GM18505 (cell line): ENCODE data around the gene SPATS1.

Experiments
- ATAC-seq: cut with Tn5 transposase; IDR thresholded peaks from one replicate; pipeline ENCODE4 v1.9.1; 2021; ENCODE audit not compliant: unreplicated experiment
- POLR2A ChIP-seq: IDR thresholded peaks from 4 replicates; pipeline ENCODE4 v1.6.1; 2011; ENCODE audit warnings: borderline replicate concordance; ENCODE audit not compliant: insufficient read depth, insufficient read length; ENCODE audit errors: extremely low read depth

The SPATS1 gene, protein sequence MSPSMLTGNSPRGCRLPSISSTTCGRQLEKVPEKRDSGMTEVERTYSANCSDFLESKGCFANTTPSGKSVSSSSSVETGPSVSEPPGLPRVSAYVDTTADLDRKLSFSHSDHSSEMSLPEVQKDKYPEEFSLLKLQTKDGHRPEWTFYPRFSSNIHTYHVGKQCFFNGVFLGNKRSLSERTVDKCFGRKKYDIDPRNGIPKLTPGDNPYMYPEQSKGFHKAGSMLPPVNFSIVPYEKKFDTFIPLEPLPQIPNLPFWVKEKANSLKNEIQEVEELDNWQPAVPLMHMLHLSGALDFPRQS

DNA sequence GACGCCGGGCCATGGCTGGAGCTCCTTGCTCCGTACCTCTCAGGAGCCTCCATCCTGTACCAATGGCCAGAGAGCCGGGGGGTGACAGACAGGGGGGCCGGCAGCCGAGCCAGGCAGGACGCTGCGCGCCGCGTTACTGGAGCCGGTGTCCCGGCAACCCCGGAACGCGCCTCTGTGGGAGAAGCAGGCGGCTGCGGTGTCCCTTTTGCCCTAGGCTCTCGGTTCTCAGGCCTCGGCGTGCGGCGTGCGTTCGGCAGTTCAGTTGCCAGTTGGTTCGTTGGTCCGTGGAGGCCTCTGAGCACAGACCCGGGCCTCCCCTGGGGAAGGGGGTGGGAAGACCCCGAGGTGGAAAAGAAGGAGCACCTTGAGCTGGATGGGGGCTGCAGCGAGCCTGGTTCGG lies at the start of gene SPATS1:
Gene SPATS1, plus strand, starts transcription at position 162 of the 400 bp plus-strand sequence. CDS start 446 bp downstream, outside the sequence.
- ATAC-seq = no peak

DNA sequence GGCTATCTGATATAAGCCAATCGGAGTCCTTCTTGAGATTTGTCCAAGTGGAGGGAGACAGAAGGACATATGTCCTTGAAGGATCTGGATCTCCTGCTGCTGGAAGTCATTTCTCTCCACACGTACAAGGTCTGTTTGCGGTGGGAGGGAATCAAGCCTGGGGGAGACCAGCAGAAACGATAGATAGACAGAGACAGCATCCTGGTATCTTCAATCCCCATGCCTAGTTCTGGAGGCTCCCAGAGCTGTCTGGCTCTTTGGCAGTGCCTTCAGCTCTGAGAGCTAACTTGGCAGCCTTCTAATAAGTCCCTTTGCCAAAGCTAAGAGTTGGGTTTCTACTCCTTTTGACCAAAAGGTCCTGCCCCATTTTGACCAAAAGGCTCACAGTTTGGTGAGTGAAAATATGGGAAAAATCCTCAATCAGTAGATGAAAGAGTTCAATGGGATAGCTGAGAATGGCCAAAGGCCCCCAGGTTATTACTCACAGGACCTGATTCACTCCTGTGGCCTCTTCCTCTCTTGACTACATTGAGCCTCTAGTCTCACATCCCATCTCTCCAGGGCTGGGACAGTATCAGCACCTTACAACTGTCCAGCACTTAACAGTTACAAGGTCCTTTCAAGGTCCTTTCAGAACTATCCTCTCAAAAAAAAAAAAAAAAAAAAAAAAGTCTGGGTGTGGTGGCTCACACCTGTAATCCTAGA lies 49.6 kb upstream of the SPATS1 start:
- no peak for ATAC-seq
- no peak for TF ChIP-seq POLR2A

More for the DNA sequence above, at the start of gene SPATS1:
- TF ChIP-seq POLR2A = no peak

DNA sequence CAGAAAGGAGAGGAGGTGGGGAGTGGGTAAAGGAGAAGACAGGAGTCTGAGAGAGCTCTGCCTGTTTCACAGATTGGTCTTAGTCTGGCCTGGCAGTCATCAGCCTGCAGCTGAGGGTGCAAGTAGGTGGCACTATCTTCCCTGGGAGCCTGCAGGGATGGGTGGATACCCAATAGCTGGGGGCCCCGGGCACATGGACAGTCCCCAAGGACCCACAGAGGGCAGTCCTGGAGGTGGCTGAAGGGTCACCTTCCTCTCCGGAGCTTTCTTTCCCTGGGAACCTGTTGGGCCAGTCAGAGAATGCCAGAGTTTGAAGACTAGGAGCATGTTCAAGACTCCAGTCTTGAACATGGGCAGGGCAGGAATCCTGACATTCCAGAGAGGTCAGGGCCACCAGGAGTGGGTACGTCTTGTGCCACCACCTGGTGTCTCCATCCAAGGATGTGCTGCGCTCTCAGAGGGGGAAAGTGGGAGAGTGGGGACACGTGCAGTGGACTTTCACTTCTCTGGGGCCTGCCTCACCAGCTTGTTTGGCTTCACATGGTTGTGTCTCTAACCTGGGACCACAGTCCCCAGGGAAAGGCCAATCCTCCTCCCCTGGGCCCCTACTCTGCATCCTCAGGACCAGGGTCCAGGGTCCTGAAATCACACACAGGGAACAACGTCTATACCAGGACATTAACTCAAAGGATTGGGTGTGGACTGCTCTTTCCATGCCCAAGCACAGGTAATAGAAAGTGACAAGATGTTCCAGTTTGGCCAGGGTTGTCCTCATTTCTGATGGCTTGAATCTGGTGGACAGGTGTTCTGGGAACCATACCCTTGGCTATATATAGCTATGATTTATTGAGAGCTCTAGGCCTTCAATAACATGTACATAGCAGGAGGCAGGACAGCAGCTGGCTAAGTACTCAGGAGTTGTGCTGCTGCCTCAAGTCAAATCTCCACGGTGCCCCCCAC lies 47.3 kb upstream of the SPATS1 start:
- ATAC-seq = no peak
- no peak for TF ChIP-seq POLR2A

DNA sequence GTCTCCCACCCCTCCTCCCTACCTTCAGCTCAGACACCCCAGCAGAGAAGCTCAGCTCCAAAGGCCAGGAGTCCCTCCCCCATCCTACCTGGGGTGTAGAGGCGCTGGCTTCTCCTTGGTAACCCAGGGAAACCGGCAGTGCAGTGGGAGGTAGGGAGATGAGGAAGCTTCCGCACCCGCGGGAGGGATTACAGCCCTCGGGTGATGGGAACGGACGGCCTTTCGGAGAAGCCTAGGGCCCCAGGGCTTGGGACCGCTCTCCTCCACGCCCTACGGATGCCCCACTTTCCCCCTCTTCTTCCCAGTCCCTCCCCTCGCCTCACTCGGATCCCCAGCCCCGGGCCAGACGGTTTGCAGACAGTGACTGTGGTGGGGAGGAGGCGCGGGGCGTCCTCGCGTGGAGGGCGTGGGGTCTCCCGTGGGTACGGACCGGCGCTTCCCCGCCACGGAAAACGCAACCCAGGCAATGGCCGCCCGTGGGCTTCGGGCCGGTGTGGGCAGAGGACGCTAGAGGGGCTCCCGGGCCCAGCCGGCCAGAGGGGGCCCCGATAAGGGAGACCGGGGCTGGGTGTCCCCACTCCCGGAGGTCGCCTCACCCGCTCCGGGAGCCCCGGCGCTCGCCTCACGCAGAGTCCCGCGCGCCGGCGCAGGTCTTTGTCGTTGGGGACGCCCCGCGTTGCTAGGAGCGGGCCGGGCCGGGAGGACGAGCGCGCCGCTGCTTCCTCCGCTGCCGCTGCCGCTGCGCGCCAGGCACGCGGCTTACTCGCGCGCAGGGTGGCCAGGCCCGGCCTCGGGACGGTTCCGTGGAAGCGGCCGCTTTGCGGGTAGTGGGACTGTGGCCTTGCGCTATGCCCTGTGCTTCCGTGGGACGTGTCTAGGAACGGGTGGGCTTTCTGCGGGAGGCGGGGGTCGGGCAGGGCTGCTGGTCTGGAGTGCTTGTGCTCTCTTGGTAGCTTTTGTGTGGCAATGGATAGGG lies 45.1 kb upstream of the SPATS1 start:
- ATAC-seq = no peak
- no peak for TF ChIP-seq POLR2A

DNA sequence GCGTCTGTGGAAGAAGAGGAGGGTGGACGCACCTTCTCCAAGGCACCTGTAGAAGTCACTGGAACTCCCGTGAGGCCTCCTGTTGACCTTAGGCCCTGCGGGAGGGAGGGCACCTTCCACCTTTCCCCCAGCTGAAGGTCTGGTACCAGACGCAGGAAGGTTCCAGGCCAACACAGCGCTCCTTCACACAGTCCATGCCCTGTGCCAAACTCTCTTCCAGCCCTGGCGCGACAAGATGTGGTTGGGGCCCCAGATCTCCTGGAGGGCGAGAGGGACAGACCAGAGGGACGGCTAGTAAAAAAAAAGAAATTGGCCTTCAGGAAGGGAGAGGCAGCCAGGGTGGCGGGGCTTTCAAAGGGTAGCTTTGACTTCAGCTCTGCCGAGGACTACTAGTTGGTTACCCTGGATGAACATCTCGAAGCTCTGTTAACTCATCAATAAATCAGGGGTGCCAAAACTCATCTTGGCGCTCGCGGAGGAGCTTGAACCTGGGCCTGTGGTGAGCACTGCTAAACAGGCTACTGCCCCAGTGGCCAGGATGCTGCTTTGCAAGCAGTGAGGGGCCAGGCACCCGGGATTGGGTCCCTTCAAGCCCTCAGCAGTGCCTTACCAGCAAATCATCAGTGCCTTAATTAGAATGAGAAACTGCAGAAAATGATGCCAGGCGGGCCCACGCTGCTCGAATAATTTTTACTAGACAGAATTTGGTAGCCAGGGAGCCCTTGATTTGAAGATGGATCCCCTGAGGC lies 44.2 kb upstream of the SPATS1 start:
- no peak for TF ChIP-seq POLR2A
- no peak for ATAC-seq

DNA sequence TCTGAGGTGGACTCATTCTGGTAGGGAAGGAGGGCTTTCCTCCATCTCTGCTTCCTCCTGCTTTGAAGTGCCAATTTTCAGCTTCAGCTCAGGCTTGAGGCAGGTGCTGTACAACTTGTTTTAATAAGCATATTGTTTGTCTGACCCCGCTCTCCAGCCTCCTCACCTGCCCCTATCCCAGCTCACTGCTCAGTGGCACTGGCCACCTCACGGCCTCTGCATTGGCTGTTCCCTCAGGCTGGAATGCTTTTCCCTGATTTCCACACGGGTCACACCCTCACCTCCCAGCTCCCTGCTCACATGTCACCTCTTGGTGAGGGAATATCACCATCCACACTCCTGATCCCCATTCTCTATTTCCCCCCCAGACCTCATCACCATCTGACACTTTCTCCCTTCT lies 43.6 kb upstream of the SPATS1 start:
- no peak for TF ChIP-seq POLR2A

DNA sequence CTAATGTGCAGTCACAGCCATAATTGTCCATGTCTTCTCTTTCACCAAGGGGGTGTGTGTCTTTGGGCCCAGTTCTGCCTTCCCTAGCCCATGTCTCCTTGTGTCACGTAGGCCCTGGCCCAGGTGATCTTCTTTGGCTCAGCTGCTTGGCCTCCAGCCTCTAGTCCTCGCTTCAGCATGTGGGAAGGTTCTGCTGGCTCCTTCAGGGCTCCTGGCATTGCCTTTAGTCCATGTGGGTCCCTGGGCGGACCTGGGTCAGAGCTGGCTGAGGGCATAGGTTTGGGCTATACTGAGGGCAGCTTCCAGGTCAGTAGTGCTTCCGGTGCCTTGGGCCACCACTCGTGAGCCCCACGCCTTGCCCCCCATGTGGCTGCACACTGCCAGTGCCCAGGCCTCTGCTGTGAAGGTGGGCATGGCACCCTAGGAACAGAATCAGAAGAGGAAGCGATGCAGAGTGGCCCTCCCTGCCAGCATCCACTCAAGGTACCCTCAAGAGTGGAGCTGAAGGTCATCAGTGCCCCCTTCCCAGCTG lies 42.1 kb upstream of the SPATS1 start:
- ATAC-seq = no peak
- no peak for TF ChIP-seq POLR2A

More for the DNA sequence above, 43.6 kb upstream of the SPATS1 start:
- no peak for ATAC-seq

DNA sequence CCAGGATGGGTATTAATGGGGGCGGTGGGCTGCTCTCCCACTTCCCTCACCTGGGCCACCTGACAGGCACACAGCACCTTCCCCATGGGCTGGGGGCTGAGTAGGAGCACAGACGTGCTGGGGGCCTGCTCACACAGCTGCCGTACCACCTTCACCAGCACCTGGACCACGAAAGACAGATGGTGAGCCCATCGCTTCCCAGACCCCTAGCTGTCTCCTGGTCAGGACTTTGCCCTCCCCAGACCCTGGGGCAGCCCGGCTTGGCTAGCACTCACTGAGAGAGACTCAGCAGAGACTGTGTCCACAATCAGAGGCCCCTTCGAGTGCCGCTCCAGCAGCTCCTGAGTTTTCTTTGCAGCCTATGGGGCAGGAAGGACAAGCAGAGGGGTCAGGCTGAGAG lies 41.3 kb upstream of the SPATS1 start:
- no peak for TF ChIP-seq POLR2A
- ATAC-seq = no peak

DNA sequence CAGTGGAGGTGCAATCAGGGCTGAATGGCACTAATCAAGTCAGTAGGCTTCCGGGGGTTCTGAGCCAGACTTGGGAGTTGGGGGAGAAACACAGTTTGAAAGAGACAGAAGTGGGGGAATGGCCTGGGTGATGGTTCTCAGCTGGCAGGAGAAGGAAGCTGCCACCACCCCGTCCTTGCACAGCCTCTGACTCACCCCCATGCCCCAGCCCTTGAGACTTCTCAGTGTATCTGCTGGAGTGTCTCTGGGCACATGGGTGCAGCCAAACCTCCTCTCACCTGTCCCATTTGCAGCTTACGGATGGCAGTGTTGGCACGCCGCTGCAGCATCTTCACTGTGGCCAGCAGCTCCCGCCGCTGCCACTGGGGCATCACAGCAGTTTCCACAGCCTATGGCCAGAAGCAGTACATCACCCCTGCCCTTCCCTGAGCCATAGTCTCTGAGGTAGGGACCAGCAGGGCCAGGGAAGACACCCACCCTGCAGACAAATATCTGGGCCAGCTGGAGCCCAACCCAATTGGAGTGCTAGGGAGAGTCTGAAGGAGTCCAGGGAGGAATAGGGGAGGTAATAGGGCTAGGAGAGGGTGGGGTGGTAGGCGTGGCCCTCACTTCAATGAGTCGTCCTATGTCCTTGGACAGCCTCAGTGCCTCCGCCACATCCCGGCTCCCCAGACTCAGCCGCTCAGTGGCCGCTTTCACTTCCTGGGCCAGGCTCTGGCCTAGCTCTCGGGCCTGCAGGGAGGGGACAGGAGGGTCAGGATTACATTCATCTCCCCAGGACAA lies 40.5 kb upstream of the SPATS1 start:
- no peak for TF ChIP-seq POLR2A
- no peak for ATAC-seq

DNA sequence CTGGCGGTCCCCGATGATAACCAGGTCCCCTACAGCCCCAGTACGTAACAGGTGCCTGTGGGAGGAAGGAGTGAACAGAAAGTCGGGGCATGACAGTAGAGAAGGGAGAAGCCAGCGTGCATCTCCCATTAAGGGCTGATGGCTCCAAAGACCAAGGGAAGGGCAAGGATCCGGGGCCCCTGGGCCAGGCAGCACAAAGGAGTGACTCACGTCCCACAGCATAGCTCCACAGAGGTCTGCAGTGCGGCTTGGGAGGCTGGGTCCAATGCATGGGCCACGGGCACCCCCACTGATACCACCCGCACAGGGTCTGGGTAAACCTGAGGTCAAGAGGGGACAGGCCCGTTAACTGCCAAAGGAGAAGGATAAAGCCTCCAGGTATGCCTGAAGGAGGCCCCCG lies 39.6 kb upstream of the SPATS1 start:
- no peak for ATAC-seq

DNA sequence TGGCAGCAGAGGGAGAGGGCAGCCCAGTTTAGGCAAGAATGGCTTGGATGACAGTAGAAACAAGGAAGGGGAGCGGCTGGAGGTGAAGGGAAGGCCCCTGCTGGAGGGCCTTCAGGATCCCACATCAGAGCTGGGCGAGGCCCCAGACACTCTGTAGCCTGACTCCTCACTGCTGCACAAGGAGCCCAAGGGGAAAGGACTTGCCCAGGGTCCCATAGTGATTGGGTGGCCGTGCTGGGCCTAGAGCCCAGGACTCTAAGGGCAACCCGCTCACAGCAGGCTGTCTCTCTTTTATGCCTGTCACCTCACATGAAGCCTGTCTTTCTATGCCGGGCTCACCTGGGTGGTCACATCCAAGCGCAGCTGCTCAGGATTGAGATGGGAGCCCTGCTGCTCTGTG lies 38.6 kb upstream of the SPATS1 start:
- no peak for TF ChIP-seq POLR2A
- ATAC-seq = no peak

More for the DNA sequence above, 39.6 kb upstream of the SPATS1 start:
- TF ChIP-seq POLR2A = no peak
